ENCODE results near the gene NDUFB1.

NDUFB1 gene

GRCh38 chr14:92093320-92093719 lies 28.2 kb downstream of the NDUFB1 start:
- no peak for DNase-seq

- DNase-seq, result no peak
These were observed 33.0 kb downstream of the NDUFB1 start for GRCh38 chr14:92088494-92088893.

GRCh38 chr14:92074555-92074954 lies 47.0 kb downstream of the NDUFB1 start:
- no peak for DNase-seq
